ENCODE data around the gene DNAI1. TPM values are rescaled to one million over a fixed set of nuclear protein-coding genes. Genes with fewer than 3 reads are reported as not detected.

Gene DNAI1
- total RNA-seq, 1 donor from 2014 or later = 0.52 TPM

DNA sequence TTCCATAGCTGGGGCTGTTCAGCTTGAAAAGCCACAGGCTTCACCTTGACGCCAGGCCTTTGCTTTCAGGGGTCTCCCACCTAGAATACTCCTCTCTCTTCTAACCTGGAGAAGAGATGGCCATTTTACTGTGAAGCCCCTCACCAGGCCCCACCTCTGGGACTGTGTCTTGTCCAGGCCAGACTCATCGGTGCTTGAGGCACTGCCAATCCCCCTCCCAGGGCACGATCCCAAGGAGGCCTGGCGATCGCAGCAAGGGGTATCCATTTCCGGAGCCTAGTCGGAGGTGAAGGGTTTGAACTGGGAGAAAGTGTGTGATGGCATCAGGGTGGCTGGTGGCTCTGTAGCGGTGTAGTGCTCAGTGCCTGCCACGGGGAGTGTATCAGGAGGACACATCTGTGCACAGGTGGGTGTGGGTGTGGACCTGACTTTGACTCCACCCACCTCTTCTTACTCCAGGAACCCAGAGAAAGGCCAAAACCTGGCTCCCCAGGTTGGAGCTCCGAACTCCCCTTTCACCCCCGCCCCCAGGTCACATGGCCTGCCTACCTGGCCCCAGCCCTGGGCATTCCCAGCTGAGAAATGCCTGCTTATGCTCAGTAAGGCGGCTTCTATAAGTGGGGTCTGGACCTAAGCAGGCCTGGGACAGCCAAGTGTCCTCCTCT is 91.5 kb downstream of the DNAI1 start:
- Histone ChIP-seq H3K4me1 (no peaks in the 10 kb centered on the region), H3K36me3 (no peaks in the 10 kb centered on the region), H3K4me2 (no peak overlapping the region), H3K27me3 (no peaks in the 10 kb centered on the region), H3K9me3 (ENCODE audit: low read depth) (no peaks in the 10 kb centered on the region), H3K79me2 (ENCODE audit: low read depth) (no peaks in the 10 kb centered on the region), H3F3A (ENCODE audit: low read depth) (no peaks in the 10 kb centered on the region), H3K27ac (no peak overlapping the region), H4K20me1 (ENCODE audit: low read depth) (no peaks in the 10 kb centered on the region), H3K4me3 (no peak overlapping the region), H3K9ac (no peak overlapping the region), H2AFZ (replicated peaks) (no peak overlapping the region)
- Mint-ChIP-seq H3K4me3 (peak overlapping the region; percentile 30), H3K4me1 (peaks cover 17% of the 10 kb centered on the region), H3K36me3 (peaks cover 9% of the 10 kb centered on the region), H3K27ac (no peak overlapping the region), H3K9me3 (no peaks in the 10 kb centered on the region), H3K27me3 (ENCODE audit: insufficient read depth, low read depth) (peaks cover 10% of the 10 kb centered on the region)
- no peak for DNase-seq (ENCODE audit: low spot score)
- TF ChIP-seq, protein P1, sequence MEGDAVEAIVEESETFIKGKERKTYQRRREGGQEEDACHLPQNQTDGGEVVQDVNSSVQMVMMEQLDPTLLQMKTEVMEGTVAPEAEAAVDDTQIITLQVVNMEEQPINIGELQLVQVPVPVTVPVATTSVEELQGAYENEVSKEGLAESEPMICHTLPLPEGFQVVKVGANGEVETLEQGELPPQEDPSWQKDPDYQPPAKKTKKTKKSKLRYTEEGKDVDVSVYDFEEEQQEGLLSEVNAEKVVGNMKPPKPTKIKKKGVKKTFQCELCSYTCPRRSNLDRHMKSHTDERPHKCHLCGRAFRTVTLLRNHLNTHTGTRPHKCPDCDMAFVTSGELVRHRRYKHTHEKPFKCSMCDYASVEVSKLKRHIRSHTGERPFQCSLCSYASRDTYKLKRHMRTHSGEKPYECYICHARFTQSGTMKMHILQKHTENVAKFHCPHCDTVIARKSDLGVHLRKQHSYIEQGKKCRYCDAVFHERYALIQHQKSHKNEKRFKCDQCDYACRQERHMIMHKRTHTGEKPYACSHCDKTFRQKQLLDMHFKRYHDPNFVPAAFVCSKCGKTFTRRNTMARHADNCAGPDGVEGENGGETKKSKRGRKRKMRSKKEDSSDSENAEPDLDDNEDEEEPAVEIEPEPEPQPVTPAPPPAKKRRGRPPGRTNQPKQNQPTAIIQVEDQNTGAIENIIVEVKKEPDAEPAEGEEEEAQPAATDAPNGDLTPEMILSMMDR (IDR thresholded peaks at IDR 0.05) = no peak
- TF ChIP-seq EZH2phosphoT487 (IDR thresholded peaks at IDR 0.05) (no peak), EZH2 (IDR thresholded peaks at IDR 0.05) (no peak)

DNA sequence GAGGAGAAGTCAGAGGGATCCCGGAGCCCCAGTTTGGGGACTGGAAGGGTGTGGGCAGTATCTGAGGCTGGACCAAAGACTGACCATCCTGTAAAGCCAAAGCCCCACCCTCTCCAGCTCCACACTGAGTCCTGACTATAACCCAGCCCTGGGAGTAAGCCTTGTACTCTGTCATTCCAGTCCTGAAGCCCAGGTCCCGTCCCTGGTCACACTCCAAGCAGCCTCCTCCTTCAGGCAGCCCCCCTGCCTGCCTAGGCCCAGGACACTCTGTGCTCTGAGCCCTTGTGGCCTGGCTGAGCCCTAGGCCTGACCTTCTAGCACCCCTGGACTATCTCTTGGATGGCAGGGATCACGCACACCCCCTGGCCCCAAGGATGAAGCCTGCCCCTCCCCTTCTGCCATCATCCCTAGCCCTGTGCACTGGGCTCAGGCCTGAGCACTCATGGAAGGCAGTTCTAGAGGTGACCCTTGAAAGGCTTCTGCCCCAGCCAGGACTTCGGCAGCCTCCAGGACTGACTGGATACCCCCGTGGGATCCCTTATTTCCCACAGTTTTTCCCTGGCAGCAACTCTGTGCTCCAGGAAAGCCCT is 92.2 kb downstream of the DNAI1 start:
- H3K27me3 Mint-ChIP-seq (ENCODE audit: insufficient read depth, low read depth) = peaks cover 10% of the 10 kb centered on the region
- H3K4me3 Mint-ChIP-seq = no peak overlapping the region
- no peaks in the 10 kb centered on the region for H3F3A ChIP-seq (ENCODE audit: low read depth)
- no peaks in the 10 kb centered on the region for H3K27me3 ChIP-seq
- H3K27ac Mint-ChIP-seq = no peak overlapping the region
- TF ChIP-seq, protein P1 (IDR thresholded peaks at IDR 0.05) = no peak
- no peak for TF ChIP-seq EZH2 (IDR thresholded peaks at IDR 0.05)
- no peak for TF ChIP-seq EZH2phosphoT487 (IDR thresholded peaks at IDR 0.05)
- no peak overlapping the region for H2AFZ ChIP-seq (replicated peaks)
- no peaks in the 10 kb centered on the region for H4K20me1 ChIP-seq (ENCODE audit: low read depth)
- H3K36me3 Mint-ChIP-seq = peaks cover 10% of the 10 kb centered on the region
- H3K9ac ChIP-seq = no peak overlapping the region
- DNase-seq (ENCODE audit: low spot score) = no peak
- no peaks in the 10 kb centered on the region for H3K79me2 ChIP-seq (ENCODE audit: low read depth)
- no peaks in the 10 kb centered on the region for H3K9me3 Mint-ChIP-seq
- H3K9me3 ChIP-seq (ENCODE audit: low read depth) = no peaks in the 10 kb centered on the region
- H3K36me3 ChIP-seq = no peaks in the 10 kb centered on the region
- H3K4me3 ChIP-seq = no peak overlapping the region
- no peak overlapping the region for H3K27ac ChIP-seq
- no peak overlapping the region for H3K4me2 ChIP-seq
- H3K4me1 ChIP-seq = peaks cover 5% of the 10 kb centered on the region
- peaks cover 22% of the 10 kb centered on the region for H3K4me1 Mint-ChIP-seq

DNA sequence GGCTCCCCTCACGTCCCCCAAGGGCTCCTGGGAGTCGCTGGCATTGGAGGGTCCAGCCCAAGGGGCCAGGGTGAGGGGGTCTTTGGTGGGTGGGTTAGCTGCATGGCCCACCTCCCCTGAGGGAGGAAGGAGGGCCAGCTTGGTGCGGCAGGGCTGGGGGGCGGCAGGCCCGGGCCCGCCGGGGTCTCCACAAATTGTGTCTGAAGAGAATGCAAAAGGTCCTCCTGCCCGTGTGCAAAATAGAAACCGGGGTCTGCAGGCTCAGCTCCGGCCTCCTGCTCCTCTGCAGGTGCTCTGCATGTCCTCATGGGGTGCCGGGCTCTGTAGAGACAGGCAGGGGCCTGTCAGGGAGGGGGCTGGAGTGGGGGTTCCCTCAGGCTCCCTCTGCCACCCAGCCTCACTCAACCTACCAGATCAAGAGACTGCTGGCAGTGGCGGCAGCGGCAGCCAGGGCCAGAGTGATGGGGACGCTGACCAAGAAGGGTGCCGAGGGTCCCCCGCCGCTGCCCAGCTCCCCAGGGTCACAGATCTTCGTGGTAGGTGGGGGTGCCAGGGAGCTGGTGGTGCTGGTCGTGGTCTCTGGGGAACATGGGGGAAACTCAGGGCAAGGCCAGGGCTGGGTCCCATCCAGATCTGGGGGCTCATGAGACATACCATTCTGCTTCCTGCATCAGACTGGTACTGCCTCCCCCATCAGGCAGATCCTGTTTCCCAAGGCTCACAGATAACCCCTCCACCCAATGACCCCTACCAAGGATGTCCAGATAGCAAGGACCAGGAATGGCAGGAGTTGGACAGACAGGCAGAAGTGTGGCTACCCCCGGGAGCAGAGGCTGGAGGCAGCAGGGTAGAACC is 93.4 kb downstream of the DNAI1 start:
- Mint-ChIP-seq H3K27me3 (ENCODE audit: insufficient read depth, low read depth) (peaks cover 8% of the 10 kb centered on the region), H3K4me1 (peaks cover 29% of the 10 kb centered on the region), H3K36me3 (peaks cover 18% of the 10 kb centered on the region), H3K4me3 (no peak overlapping the region), H3K27ac (no peak overlapping the region), H3K9me3 (no peaks in the 10 kb centered on the region)
- DNase-seq (ENCODE audit: low spot score) = no peak
- Histone ChIP-seq H3K36me3 (no peaks in the 10 kb centered on the region), H3K4me1 (peaks cover 5% of the 10 kb centered on the region), H3K27ac (no peak overlapping the region), H3K27me3 (no peaks in the 10 kb centered on the region), H4K20me1 (ENCODE audit: low read depth) (no peaks in the 10 kb centered on the region), H3K9me3 (ENCODE audit: low read depth) (no peaks in the 10 kb centered on the region), H3K4me2 (no peak overlapping the region), H3F3A (ENCODE audit: low read depth) (no peaks in the 10 kb centered on the region), H3K4me3 (no peak overlapping the region), H3K9ac (no peak overlapping the region), H2AFZ (replicated peaks) (no peak overlapping the region), H3K79me2 (ENCODE audit: low read depth) (no peaks in the 10 kb centered on the region)
- TF ChIP-seq EZH2phosphoT487 (IDR thresholded peaks at IDR 0.05) (no peak), EZH2 (IDR thresholded peaks at IDR 0.05) (no peak)
- TF ChIP-seq, protein P1 (IDR thresholded peaks at IDR 0.05) = no peak
